HEK293 (cell line): ENCODE results near the gene ARSB.
A peak's percentile ranks its signal among the peaks of the same experiment; 100 is the strongest.

ENCODE experiments used
- CTCF ChIA-PET: fragments of 350-600 bp; formaldehyde crosslinking; extraction: SDS; loops from one replicate; lab custom pipeline; 2021; ENCODE audit warnings: antibody characterized with exemption; lab: Yijun Ruan, JAX
- POLR2A ChIA-PET: fragments of 300-600 bp; formaldehyde crosslinking; extraction: SDS; loops from one replicate; lab custom pipeline; 2020; ENCODE audit warnings: antibody characterized with exemption, inconsistent platforms; lab: Yijun Ruan, JAX
- H3K27ac ChIP-seq: fragments of 200-500 bp; sonication (Bioruptor generic); 2 replicates; pipeline ENCODE4 v1.5.1; 2014; ENCODE audit warnings: low read depth, low read length, control low read depth, inconsistent platforms; ENCODE audit errors: extremely low read depth
- H3K36me3 ChIP-seq, 2 experiments: fragments of 200-500 bp in 1 of 2; sonication (Bioruptor generic) in 1 of 2; 1 replicate in 1 of 2; 2 replicates in 1 of 2; pipeline ENCODE4 v1.5.1; 2014 to 2017; ENCODE audit warnings: inconsistent platforms in 2 of 2, low read length in 2 of 2; ENCODE audit not compliant: control insufficient read depth in 2 of 2, insufficient read depth in 1 of 2
- H3K4me1 ChIP-seq: fragments of 200-500 bp; sonication (Bioruptor generic); 2 replicates; pipeline ENCODE4 v1.5.1; 2014; ENCODE audit warnings: mild to moderate bottlenecking, low read length, inconsistent platforms; ENCODE audit not compliant: control insufficient read depth, insufficient read depth
- H3K4me3 ChIP-seq: 2 replicates; pipeline ENCODE4 v1.5.1; 2011; ENCODE audit warnings: low read depth, mild to moderate bottlenecking, control low read depth, low read length, moderate library complexity
- H3K9me3 ChIP-seq: fragments of 200-500 bp; sonication (Bioruptor generic); 2 replicates; pipeline ENCODE4 v1.5.1; 2014; ENCODE audit warnings: low read depth, low read length, inconsistent platforms; ENCODE audit not compliant: control insufficient read depth, insufficient read depth
- GLIS1 ChIP-seq: fragments of 450-650 bp; formaldehyde crosslinking; IDR thresholded peaks from 2 replicates; pipeline ENCODE4 v1.5.1; 2016; ENCODE audit warnings: missing biosample characterization, missing genetic modification characterization
- KLF16 ChIP-seq: fragments of 450-650 bp; formaldehyde crosslinking; IDR thresholded peaks from 2 replicates; pipeline ENCODE4 v1.5.1; 2017; ENCODE audit warnings: missing biosample characterization, missing genetic modification characterization
- KLF17 ChIP-seq: fragments of 450-650 bp; formaldehyde crosslinking; IDR thresholded peaks from 2 replicates; pipeline ENCODE4 v1.5.1; 2016; ENCODE audit warnings: missing biosample characterization, missing genetic modification characterization
- KLF7 ChIP-seq: fragments of 450-650 bp; formaldehyde crosslinking; IDR thresholded peaks from 2 replicates; pipeline ENCODE4 v1.5.1; 2016; ENCODE audit warnings: missing biosample characterization, missing genetic modification characterization, borderline replicate concordance
- MYNN ChIP-seq: fragments of 450-650 bp; formaldehyde crosslinking; IDR thresholded peaks from 2 replicates; pipeline ENCODE4 v1.5.1; 2016; ENCODE audit warnings: missing biosample characterization, missing genetic modification characterization, borderline replicate concordance
- OSR2 ChIP-seq: fragments of 450-650 bp; formaldehyde crosslinking; IDR thresholded peaks from 2 replicates; pipeline ENCODE4 v1.5.1; 2016; ENCODE audit warnings: missing biosample characterization, missing genetic modification characterization
- SCRT2 ChIP-seq: fragments of 450-650 bp; formaldehyde crosslinking; IDR thresholded peaks from 2 replicates; pipeline ENCODE4 v1.5.1; 2016; ENCODE audit warnings: missing biosample characterization, missing genetic modification characterization
- SP2 ChIP-seq: fragments of 450-650 bp; formaldehyde crosslinking; IDR thresholded peaks from 2 replicates; pipeline ENCODE4 v1.5.1; 2016; ENCODE audit warnings: missing biosample characterization, missing genetic modification characterization
- YY2 ChIP-seq: fragments of 450-650 bp; formaldehyde crosslinking; IDR thresholded peaks from 2 replicates; pipeline ENCODE4 v1.5.1; 2016; ENCODE audit warnings: missing biosample characterization, missing genetic modification characterization
- ZFP69B ChIP-seq: fragments of 450-650 bp; formaldehyde crosslinking; IDR thresholded peaks from 2 replicates; pipeline ENCODE4 v1.5.1; 2016; ENCODE audit warnings: missing biosample characterization, missing genetic modification characterization
- ZIC2 ChIP-seq: fragments of 450-650 bp; formaldehyde crosslinking; IDR thresholded peaks from 2 replicates; pipeline ENCODE4 v1.5.1; 2016; ENCODE audit warnings: missing biosample characterization, missing genetic modification characterization
- ZNF148 ChIP-seq: fragments of 450-650 bp; formaldehyde crosslinking; IDR thresholded peaks from 2 replicates; pipeline ENCODE4 v1.5.0; 2017; ENCODE audit warnings: missing biosample characterization, missing genetic modification characterization, borderline replicate concordance
- ZNF169 ChIP-seq: fragments of 450-650 bp; formaldehyde crosslinking; IDR thresholded peaks from 2 replicates; pipeline ENCODE4 v1.5.1; 2016; ENCODE audit warnings: missing biosample characterization, missing genetic modification characterization
- ZNF239 ChIP-seq: fragments of 450-650 bp; formaldehyde crosslinking; IDR thresholded peaks from 2 replicates; pipeline ENCODE4 v1.5.1; 2016; ENCODE audit warnings: missing biosample characterization, missing genetic modification characterization
- ZNF274 ChIP-seq, 2 experiments: fragments of 200-500 bp in 1 of 2; fragments of 450-650 bp in 1 of 2; sonication (Bioruptor generic) in 1 of 2; formaldehyde crosslinking in 1 of 2; IDR thresholded peaks; 2 replicates each; pipeline versions ENCODE4 v1.5.1 to v1.6.1; 2014 to 2016; ENCODE audit warnings: borderline replicate concordance in 1 of 2, inconsistent platforms in 1 of 2, low read length in 1 of 2, missing biosample characterization in 1 of 2, missing genetic modification characterization in 1 of 2
- ZNF292 ChIP-seq: fragments of 450-650 bp; formaldehyde crosslinking; IDR thresholded peaks from 2 replicates; pipeline ENCODE4 v1.5.1; 2016; ENCODE audit warnings: low read depth, missing biosample characterization, missing genetic modification characterization, borderline replicate concordance
- ZNF37A ChIP-seq: fragments of 450-650 bp; IDR thresholded peaks from 2 replicates; pipeline ENCODE4 v1.5.1; 2018; ENCODE audit warnings: missing biosample characterization, missing genetic modification characterization
- ZNF394 ChIP-seq: fragments of 450-650 bp; formaldehyde crosslinking; IDR thresholded peaks from 2 replicates; pipeline ENCODE4 v1.5.1; 2016; ENCODE audit warnings: missing biosample characterization, missing genetic modification characterization, mild to moderate bottlenecking, moderate library complexity, borderline replicate concordance
- ZNF426 ChIP-seq: fragments of 450-650 bp; formaldehyde crosslinking; IDR thresholded peaks from 2 replicates; pipeline ENCODE4 v1.5.1; 2017; ENCODE audit warnings: missing biosample characterization, missing genetic modification characterization, mild to moderate bottlenecking, inconsistent platforms, moderate library complexity
- ZNF501 ChIP-seq: fragments of 450-650 bp; formaldehyde crosslinking; IDR thresholded peaks from 2 replicates; pipeline ENCODE4 v1.5.1; 2016; ENCODE audit warnings: missing biosample characterization, missing genetic modification characterization
- ZNF514 ChIP-seq: fragments of 450-650 bp; formaldehyde crosslinking; IDR thresholded peaks from 2 replicates; pipeline ENCODE4 v1.5.1; 2016; ENCODE audit warnings: missing biosample characterization, missing genetic modification characterization
- ZNF521 ChIP-seq: fragments of 450-650 bp; formaldehyde crosslinking; IDR thresholded peaks from 2 replicates; pipeline ENCODE4 v1.5.1; 2017; ENCODE audit warnings: missing biosample characterization, mild to moderate bottlenecking, missing genetic modification characterization
- ZNF548 ChIP-seq: fragments of 450-650 bp; formaldehyde crosslinking; IDR thresholded peaks from 2 replicates; pipeline ENCODE4 v1.5.1; 2016; ENCODE audit warnings: missing biosample characterization, missing genetic modification characterization
- ZNF558 ChIP-seq: fragments of 450-650 bp; formaldehyde crosslinking; IDR thresholded peaks from 2 replicates; pipeline ENCODE4 v1.5.1; 2016; ENCODE audit warnings: missing biosample characterization, missing genetic modification characterization
- ZNF664 ChIP-seq: fragments of 450-650 bp; formaldehyde crosslinking; IDR thresholded peaks from 2 replicates; pipeline ENCODE4 v1.5.1; 2016; ENCODE audit warnings: missing biosample characterization, missing genetic modification characterization
- ZNF791 ChIP-seq: fragments of 450-650 bp; formaldehyde crosslinking; IDR thresholded peaks from 2 replicates; pipeline ENCODE4 v1.5.1; 2016; ENCODE audit warnings: missing biosample characterization, missing genetic modification characterization
- TF ChIP-seq, protein P1 (sequence below): fragments of 450-650 bp; formaldehyde crosslinking; IDR thresholded peaks from 2 replicates; pipeline ENCODE4 v1.5.1; 2017; ENCODE audit warnings: missing biosample characterization, mild to moderate bottlenecking, missing genetic modification characterization, moderate library complexity
- TF ChIP-seq, protein P2 (sequence below): fragments of 450-650 bp; formaldehyde crosslinking; IDR thresholded peaks from 2 replicates; pipeline ENCODE4 v1.5.1; 2017; ENCODE audit warnings: missing biosample characterization, missing genetic modification characterization

The ARSB gene

GRCh38 chr5:78754655-78755054 is 230.5 kb downstream of the ARSB start (continued):
- TF ChIP-seq ZNF148 (tag by site-specific recombination): no peak
- no peak for TF ChIP-seq ZIC2 (tag by site-specific recombination)
- TF ChIP-seq KLF7 (tag by site-specific recombination): no peak
- TF ChIP-seq OSR2 (tag by site-specific recombination): no peak
- TF ChIP-seq ZNF169 (tag by site-specific recombination): no peak

DNA sequence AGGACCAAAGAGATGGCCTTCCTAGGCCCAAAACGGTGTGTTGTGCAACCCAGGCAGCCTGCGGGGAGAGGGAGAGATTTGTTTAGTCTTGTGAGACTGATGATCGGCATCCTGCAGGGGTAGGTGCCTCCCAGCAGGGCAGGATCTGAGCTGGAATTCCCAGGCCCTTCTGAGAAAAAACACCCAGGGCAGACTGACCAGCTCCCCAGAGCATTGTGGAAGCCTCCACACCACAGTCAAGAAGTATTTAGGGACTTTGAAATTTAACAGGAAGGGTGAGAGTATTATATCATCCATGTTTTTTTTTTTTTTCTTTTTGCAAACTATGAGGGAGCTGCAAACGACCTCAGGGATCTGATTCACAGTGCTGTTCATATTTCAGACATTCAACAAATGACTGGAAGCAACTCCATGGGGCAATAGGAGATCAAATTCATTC is 232.0 kb downstream of the ARSB start:
- no peak overlapping the region for H3K27ac ChIP-seq
- H3K9me3 ChIP-seq: no peaks in the 10 kb centered on the region
- TF ChIP-seq KLF17 (tag by site-specific recombination) (no peak), MYNN (tag by site-specific recombination) (no peak), ZNF239 (no peak), ZNF394 (no peak), ZNF521 (tag by site-specific recombination) (no peak), YY2 (tag by site-specific recombination) (no peak), ZFP69B (tag by site-specific recombination) (no peak), ZNF37A (tag by site-specific recombination) (no peak), SCRT2 (tag by site-specific recombination) (peak; percentile 38; the same call in 1 of the 2 replicates), OSR2 (tag by site-specific recombination) (no peak), ZIC2 (tag by site-specific recombination) (peak; percentile 35; the same call in 1 of the 2 replicates), ZNF501 (tag by site-specific recombination) (no peak), ZNF274 (IDR thresholded peaks at IDR 0.05; ENCODE audit: low read length) (no peak), ZNF274 (tag by site-specific recombination; IDR thresholded peaks at IDR 0.05; ENCODE audit: borderline replicate concordance) (no peak)
- TF ChIP-seq, protein P1, sequence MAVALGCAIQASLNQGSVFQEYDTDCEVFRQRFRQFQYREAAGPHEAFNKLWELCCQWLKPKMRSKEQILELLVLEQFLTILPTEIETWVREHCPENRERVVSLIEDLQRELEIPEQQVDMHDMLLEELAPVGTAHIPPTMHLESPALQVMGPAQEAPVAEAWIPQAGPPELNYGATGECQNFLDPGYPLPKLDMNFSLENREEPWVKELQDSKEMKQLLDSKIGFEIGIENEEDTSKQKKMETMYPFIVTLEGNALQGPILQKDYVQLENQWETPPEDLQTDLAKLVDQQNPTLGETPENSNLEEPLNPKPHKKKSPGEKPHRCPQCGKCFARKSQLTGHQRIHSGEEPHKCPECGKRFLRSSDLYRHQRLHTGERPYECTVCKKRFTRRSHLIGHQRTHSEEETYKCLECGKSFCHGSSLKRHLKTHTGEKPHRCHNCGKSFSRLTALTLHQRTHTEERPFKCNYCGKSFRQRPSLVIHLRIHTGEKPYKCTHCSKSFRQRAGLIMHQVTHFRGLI: no peak
- POLR2A ChIA-PET: no interaction called here
- H3K36me3 ChIP-seq: no peaks in the 10 kb centered on the region
- H3K4me3 ChIP-seq: no peak overlapping the region
- peaks cover 3% of the 10 kb centered on the region; the same call in 1 of the 2 replicates for H3K4me1 ChIP-seq
- CTCF ChIA-PET: interaction anchor here (0.6 kb wide), 1 partner anchor 102 kb away, joined by 3 read pairs; no protein-coding TSS in a partner anchor

DNA sequence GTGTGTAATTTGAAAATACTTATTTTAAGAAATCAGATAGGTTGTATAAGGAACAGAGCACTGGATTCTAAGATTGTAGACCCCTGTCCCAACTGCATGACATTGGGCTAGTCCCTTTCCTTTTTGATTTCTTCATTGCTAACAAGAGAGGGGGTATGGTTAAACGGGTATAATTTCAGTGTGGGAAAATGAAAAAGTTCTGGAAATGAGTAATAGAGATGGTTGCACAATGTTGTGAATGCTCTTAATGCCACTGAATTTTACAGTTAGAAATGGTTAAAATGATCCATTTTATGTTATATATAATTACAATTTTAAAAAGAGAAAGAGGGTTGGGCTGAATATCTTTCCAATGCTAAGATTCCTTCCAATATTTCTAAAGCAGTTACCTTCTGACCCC is 233.2 kb downstream of the ARSB start:
- ChIA-PET CTCF (no interaction called here), POLR2A (no interaction called here)
- no peaks in the 10 kb centered on the region for H3K9me3 ChIP-seq
- no peaks in the 10 kb centered on the region; the same call in 1 of the 2 replicates for H3K4me1 ChIP-seq
- no peak overlapping the region for H3K27ac ChIP-seq
- H3K4me3 ChIP-seq: no peak overlapping the region
- no peaks in the 10 kb centered on the region for H3K36me3 ChIP-seq
- TF ChIP-seq ZNF394 (no peak), ZNF292 (no peak), ZNF548 (tag by site-specific recombination) (no peak), ZNF521 (tag by site-specific recombination) (no peak), ZNF791 (tag by site-specific recombination) (no peak), ZNF426 (no peak), ZNF664 (tag by site-specific recombination) (no peak), GLIS1 (tag by site-specific recombination) (no peak), KLF16 (tag by site-specific recombination) (no peak), ZNF514 (tag by site-specific recombination) (no peak), ZNF558 (tag by site-specific recombination) (no peak), SP2 (no peak)
- TF ChIP-seq, protein P2, sequence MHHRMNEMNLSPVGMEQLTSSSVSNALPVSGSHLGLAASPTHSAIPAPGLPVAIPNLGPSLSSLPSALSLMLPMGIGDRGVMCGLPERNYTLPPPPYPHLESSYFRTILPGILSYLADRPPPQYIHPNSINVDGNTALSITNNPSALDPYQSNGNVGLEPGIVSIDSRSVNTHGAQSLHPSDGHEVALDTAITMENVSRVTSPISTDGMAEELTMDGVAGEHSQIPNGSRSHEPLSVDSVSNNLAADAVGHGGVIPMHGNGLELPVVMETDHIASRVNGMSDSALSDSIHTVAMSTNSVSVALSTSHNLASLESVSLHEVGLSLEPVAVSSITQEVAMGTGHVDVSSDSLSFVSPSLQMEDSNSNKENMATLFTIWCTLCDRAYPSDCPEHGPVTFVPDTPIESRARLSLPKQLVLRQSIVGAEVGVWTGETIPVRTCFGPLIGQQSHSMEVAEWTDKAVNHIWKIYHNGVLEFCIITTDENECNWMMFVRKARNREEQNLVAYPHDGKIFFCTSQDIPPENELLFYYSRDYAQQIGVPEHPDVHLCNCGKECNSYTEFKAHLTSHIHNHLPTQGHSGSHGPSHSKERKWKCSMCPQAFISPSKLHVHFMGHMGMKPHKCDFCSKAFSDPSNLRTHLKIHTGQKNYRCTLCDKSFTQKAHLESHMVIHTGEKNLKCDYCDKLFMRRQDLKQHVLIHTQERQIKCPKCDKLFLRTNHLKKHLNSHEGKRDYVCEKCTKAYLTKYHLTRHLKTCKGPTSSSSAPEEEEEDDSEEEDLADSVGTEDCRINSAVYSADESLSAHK: no peak
